ENCODE data around the gene CFAP100. TPM values are rescaled to one million over a fixed set of nuclear protein-coding genes. Genes with fewer than 3 reads are reported as not detected.
A peak's percentile ranks its signal among the peaks of the same experiment; 100 is the strongest.

Gene CFAP100
- total and polyA plus RNA-seq, 9 donors: 0.20 to 1.2 (median 0.38) TPM; not detected in 3

- Histone ChIP-seq H3K27me3 (ENCODE audit: control insufficient read depth, insufficient read depth, low read length) (peaks cover 13% of the 10 kb centered on the region), H3K27ac (ENCODE audit: low read length) (no peak overlapping the region), H3K36me3 (ENCODE audit: control insufficient read depth, insufficient read depth, low read length) (no peaks in the 10 kb centered on the region), H3K4me1 (ENCODE audit: control insufficient read depth, insufficient read depth, low read length) (no peaks in the 10 kb centered on the region), H3K4me3 (ENCODE audit: low read length) (no peak overlapping the region), H3K9me3 (replicated peaks; ENCODE audit: control insufficient read depth, low read depth, low read length) (no peaks in the 10 kb centered on the region)
- DNase-seq: no peak
- WGBS (ENCODE audit: insufficient coverage): 67% methylated on average over 9 of the region's 11 CpGs
These were observed 29.1 kb upstream of the CFAP100 start for GRCh38 chr3:126365351-126366277.

GRCh38 chr3:126367316-126367805 is 27.3 kb upstream of the CFAP100 start:
- H3K27me3 ChIP-seq (ENCODE audit: control insufficient read depth, insufficient read depth, low read length): peaks cover under 1% of the 10 kb centered on the region
- H3K4me3 ChIP-seq (ENCODE audit: low read length): no peak overlapping the region
- H3K36me3 ChIP-seq (ENCODE audit: control insufficient read depth, insufficient read depth, low read length): no peaks in the 10 kb centered on the region
- WGBS (ENCODE audit: insufficient coverage): 94% methylated on average over 4 of the region's 6 CpGs
- H3K9me3 ChIP-seq (replicated peaks; ENCODE audit: control insufficient read depth, low read depth, low read length): no peaks in the 10 kb centered on the region
- no peak overlapping the region for H3K27ac ChIP-seq (ENCODE audit: low read length)
- no peaks in the 10 kb centered on the region for H3K4me1 ChIP-seq (ENCODE audit: control insufficient read depth, insufficient read depth, low read length)
- DNase-seq: no peak

- Histone ChIP-seq H3K4me1 (ENCODE audit: control insufficient read depth, insufficient read depth, low read length) (no peaks in the 10 kb centered on the region), H3K36me3 (ENCODE audit: control insufficient read depth, insufficient read depth, low read length) (no peaks in the 10 kb centered on the region), H3K27ac (ENCODE audit: low read length) (no peak overlapping the region), H3K9me3 (replicated peaks; ENCODE audit: control insufficient read depth, low read depth, low read length) (no peaks in the 10 kb centered on the region), H3K4me3 (ENCODE audit: low read length) (no peak overlapping the region), H3K27me3 (ENCODE audit: control insufficient read depth, insufficient read depth, low read length) (no peaks in the 10 kb centered on the region)
- DNase-seq: no peak
- WGBS (ENCODE audit: insufficient coverage): no CpG with 5 or more reads among the region's 2 CpGs
These were observed 25.2 kb upstream of the CFAP100 start for GRCh38 chr3:126369490-126369889.

- no peak overlapping the region for H3K4me3 ChIP-seq (ENCODE audit: low read length)
These were observed 24.7 kb upstream of the CFAP100 start for GRCh38 chr3:126370055-126370454.

GRCh38 chr3:126370606-126371005 is 24.1 kb upstream of the CFAP100 start:
- Histone ChIP-seq H3K27ac (ENCODE audit: low read length) (no peak overlapping the region), H3K4me1 (ENCODE audit: control insufficient read depth, insufficient read depth, low read length) (no peaks in the 10 kb centered on the region), H3K9me3 (replicated peaks; ENCODE audit: control insufficient read depth, low read depth, low read length) (no peaks in the 10 kb centered on the region)

More at GRCh38 chr3:126370055-126370454, 24.7 kb upstream of the CFAP100 start:
- no peak overlapping the region for H3K27ac ChIP-seq (ENCODE audit: low read length)
- WGBS (ENCODE audit: insufficient coverage): 73% methylated on average over 3 of the region's 4 CpGs
- DNase-seq: no peak
- no peaks in the 10 kb centered on the region for H3K9me3 ChIP-seq (replicated peaks; ENCODE audit: control insufficient read depth, low read depth, low read length)
- no peaks in the 10 kb centered on the region for H3K36me3 ChIP-seq (ENCODE audit: control insufficient read depth, insufficient read depth, low read length)
- H3K27me3 ChIP-seq (ENCODE audit: control insufficient read depth, insufficient read depth, low read length): no peaks in the 10 kb centered on the region
- no peaks in the 10 kb centered on the region for H3K4me1 ChIP-seq (ENCODE audit: control insufficient read depth, insufficient read depth, low read length)

GRCh38 chr3:126371096-126371705 is 23.5 kb upstream of the CFAP100 start:
- no peaks in the 10 kb centered on the region for H3K36me3 ChIP-seq (ENCODE audit: control insufficient read depth, insufficient read depth, low read length)
- no peak overlapping the region for H3K27ac ChIP-seq (ENCODE audit: low read length)
- H3K4me1 ChIP-seq (ENCODE audit: control insufficient read depth, insufficient read depth, low read length): no peaks in the 10 kb centered on the region
- WGBS (ENCODE audit: insufficient coverage): 85% methylated on average over 22 of the region's 22 CpGs
- no peak overlapping the region for H3K4me3 ChIP-seq (ENCODE audit: low read length)
- no peak for DNase-seq
- no peaks in the 10 kb centered on the region for H3K27me3 ChIP-seq (ENCODE audit: control insufficient read depth, insufficient read depth, low read length)
- no peaks in the 10 kb centered on the region for H3K9me3 ChIP-seq (replicated peaks; ENCODE audit: control insufficient read depth, low read depth, low read length)

More at GRCh38 chr3:126370606-126371005, 24.1 kb upstream of the CFAP100 start:
- Histone ChIP-seq H3K4me3 (ENCODE audit: low read length) (no peak overlapping the region), H3K27me3 (ENCODE audit: control insufficient read depth, insufficient read depth, low read length) (no peaks in the 10 kb centered on the region), H3K36me3 (ENCODE audit: control insufficient read depth, insufficient read depth, low read length) (no peaks in the 10 kb centered on the region)
- 79% methylated on average over 7 of the region's 7 CpGs for WGBS (ENCODE audit: insufficient coverage)
- no peak for DNase-seq

GRCh38 chr3:126372413-126373145 is 22.1 kb upstream of the CFAP100 start:
- 80% methylated on average over 11 of the region's 12 CpGs for WGBS (ENCODE audit: insufficient coverage)
- Histone ChIP-seq H3K4me1 (ENCODE audit: control insufficient read depth, insufficient read depth, low read length) (no peaks in the 10 kb centered on the region), H3K27me3 (ENCODE audit: control insufficient read depth, insufficient read depth, low read length) (no peaks in the 10 kb centered on the region), H3K9me3 (replicated peaks; ENCODE audit: control insufficient read depth, low read depth, low read length) (no peaks in the 10 kb centered on the region), H3K36me3 (ENCODE audit: control insufficient read depth, insufficient read depth, low read length) (no peaks in the 10 kb centered on the region), H3K27ac (ENCODE audit: low read length) (no peak overlapping the region), H3K4me3 (ENCODE audit: low read length) (no peak overlapping the region)
- DNase-seq: no peak

- no peak for DNase-seq
- H3K4me3 ChIP-seq (ENCODE audit: low read length): no peak overlapping the region
- 95% methylated on average over 2 of the region's 4 CpGs for WGBS (ENCODE audit: insufficient coverage)
- H3K36me3 ChIP-seq (ENCODE audit: control insufficient read depth, insufficient read depth, low read length): no peaks in the 10 kb centered on the region
- no peaks in the 10 kb centered on the region for H3K9me3 ChIP-seq (replicated peaks; ENCODE audit: control insufficient read depth, low read depth, low read length)
- H3K27me3 ChIP-seq (ENCODE audit: control insufficient read depth, insufficient read depth, low read length): no peaks in the 10 kb centered on the region
- no peaks in the 10 kb centered on the region for H3K4me1 ChIP-seq (ENCODE audit: control insufficient read depth, insufficient read depth, low read length)
- no peak overlapping the region for H3K27ac ChIP-seq (ENCODE audit: low read length)
These were observed 21.5 kb upstream of the CFAP100 start for GRCh38 chr3:126373146-126373613.

- peak; percentile 24 for DNase-seq
- Histone ChIP-seq H3K27me3 (ENCODE audit: control insufficient read depth, insufficient read depth, low read length) (no peaks in the 10 kb centered on the region), H3K4me3 (ENCODE audit: low read length) (no peak overlapping the region), H3K27ac (ENCODE audit: low read length) (no peak overlapping the region), H3K4me1 (ENCODE audit: control insufficient read depth, insufficient read depth, low read length) (no peaks in the 10 kb centered on the region), H3K9me3 (replicated peaks; ENCODE audit: control insufficient read depth, low read depth, low read length) (no peaks in the 10 kb centered on the region), H3K36me3 (ENCODE audit: control insufficient read depth, insufficient read depth, low read length) (no peaks in the 10 kb centered on the region)
- WGBS (ENCODE audit: insufficient coverage): 76% methylated on average over 20 of the region's 21 CpGs
These were observed 20.8 kb upstream of the CFAP100 start for GRCh38 chr3:126373682-126374601.

Measured in muscle of leg (tissue), 11 donors.